ENCODE measurements around the gene PARP15. TPM values are rescaled to one million over a fixed set of nuclear protein-coding genes. Genes with fewer than 3 reads are reported as not detected.
"Not testable (repeated sequence)": the region's sequence is repeated elsewhere in the genome, so short reads cannot be mapped to it uniquely, and the experiment has no call there.

The PARP15 gene
- total RNA-seq, 2 donors from 2014 or later, result 2.5 to 3.5 TPM

DNA sequence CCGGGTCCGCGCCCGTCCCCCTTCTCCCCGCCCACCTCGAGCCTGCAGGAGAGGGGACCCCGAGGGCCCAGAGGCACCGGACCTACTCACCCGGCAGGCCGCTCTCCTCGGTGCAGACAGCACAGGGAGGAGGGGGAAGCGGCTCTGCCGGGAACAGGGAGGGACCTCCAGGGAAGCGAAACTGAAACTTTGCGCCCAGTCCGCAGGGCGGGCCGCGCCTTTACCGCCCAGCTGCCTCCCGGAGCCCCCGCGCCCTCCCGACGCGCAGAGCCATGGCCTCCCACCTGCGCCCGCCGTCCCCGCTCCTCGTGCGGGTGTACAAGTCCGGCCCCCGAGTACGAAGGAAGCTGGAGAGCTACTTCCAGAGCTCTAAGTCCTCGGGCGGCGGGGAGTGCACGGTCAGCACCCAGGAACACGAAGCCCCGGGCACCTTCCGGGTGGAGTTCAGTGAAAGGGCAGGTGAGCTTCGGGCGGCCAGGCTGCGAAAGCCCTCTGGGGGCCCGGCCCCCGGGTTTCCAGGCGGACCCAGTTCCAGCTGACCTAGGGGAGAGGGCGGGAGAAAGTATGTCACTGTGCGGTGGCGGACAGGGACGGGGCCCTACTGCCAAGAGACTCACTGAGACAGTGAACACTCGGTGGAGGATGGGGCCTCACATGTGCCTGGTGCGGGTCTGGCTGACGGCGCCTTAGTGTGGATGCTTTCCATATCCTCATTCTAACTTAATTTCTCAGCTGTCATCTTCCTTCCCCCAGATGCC lies 13.1 kb upstream of the PARP15 start, which contains the start of the genes DTX3L and PARP9:
TSS of gene DTX3L (plus strand) at position 184 of the 758 bp plus-strand sequence. CDS start at position 273, 89 bp downstream.
TSS of gene PARP9 (minus strand) at position 146 of the 758 bp plus-strand sequence. CDS start 4,680 bp downstream, outside the sequence.
- peak; percentile 95 for DNase-seq (ENCODE audit: low spot score)
- intact Hi-C loops (cut with DNase I), result loop anchor here (5.0 kb wide), 2 partner anchors 113 to 118 kb away; partner anchors contain the start of gene PARP14 (in 1 of the 2)

DNA sequence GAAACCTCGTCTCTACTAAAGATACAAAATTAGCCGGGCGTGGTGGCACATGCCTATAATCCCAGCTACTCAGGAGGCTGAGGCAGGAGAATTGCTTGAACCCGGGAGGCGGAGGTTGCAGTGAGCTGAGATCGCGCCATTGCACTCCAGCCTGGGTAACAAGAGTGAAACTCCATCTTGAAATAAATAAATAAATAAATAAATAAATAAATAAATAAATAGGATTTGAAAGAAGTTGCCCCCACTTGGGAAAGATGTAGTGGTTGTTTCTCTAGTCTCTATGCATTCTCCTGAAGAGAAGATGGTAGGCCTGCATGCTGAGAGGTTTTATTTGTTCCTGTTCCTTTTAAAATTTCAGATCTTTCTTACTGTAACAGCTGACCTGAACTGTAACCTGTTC lies 9.3 kb upstream of the PARP15 start:
- intact Hi-C loops (cut with DNase I); DNase-seq (ENCODE audit: low spot score): not testable (repeated sequence)

DNA sequence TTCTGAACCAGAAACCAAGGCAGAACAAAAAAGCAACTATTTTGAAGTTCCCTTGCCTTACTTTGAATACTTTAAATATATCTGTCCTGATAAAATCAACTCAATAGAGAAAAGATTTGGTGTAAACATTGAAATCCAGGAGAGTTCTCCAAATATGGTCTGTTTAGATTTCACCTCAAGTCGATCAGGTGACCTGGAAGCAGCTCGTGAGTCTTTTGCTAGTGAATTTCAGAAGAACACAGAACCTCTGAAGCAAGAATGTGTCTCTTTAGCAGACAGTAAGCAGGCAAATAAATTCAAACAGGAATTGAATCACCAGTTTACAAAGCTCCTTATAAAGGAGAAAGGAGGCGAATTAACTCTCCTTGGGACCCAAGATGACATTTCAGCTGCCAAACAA lies 8.7 kb upstream of the PARP15 start:
- DNase-seq (ENCODE audit: low spot score), result no peak
- intact Hi-C loops (cut with DNase I), result no loop called here

DNA sequence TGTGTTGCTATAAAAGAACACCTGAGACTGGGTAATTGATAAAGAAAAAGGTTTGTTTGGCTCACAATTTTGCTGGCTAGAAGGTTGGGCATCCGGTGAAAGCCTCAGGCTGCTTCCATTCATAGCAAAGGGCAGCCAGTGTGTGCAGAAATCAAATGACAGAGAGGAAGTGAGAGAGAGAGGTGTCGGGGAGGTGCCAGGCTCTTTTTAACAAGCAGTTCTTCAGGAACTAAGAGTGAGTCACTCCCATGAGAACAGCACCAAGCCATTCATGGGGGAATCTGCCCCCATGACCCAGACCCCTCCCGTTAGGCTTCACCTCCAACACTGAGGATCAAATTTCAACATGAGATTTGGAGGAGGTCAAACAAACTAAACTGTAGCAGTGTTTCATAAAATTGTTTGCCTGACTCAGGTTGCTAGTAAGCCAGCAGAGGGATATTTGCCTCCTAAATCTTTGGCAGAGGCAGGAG lies 4.5 kb upstream of the PARP15 start:
- DNase-seq (ENCODE audit: low spot score), result no peak
- intact Hi-C loops (cut with DNase I), result no loop called here

DNA sequence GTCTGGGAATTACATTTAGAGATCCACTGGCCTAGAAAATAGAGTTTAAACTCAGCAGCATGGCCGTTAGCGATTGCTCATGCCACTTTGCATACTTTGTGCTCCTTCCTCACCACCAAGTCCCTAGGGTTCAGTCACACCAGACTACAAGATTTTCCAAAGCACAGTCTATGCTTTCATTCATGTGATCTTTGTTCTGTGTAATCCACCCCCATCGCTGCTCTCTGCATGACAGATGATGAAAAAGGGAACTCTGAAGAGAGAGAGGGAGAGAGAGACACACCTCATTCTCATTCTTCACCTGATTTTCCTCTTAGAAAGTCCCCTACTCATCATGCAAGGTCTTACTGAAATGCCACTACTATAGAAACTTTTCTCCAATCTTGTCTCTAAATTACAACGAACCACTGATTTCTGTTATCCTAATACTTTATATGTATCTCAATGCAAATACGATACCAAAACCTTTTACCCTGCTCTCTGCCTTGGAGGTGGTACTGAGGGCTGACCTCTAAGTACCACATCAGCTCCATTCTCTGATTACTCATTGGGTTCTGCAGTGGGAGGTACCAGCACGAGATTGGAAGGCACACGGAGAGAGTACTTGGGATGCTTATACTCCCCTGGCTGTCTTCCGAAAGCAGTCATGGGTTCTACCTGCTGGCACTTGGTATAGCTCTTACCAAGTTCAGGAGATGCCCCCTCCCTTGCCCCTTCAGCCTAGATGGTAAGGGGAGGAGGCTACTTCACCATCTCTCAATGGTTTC lies 1.1 kb upstream of the PARP15 start:
- intact Hi-C loops (cut with DNase I), result no loop called here
- no peak for DNase-seq (ENCODE audit: low spot score)

DNA sequence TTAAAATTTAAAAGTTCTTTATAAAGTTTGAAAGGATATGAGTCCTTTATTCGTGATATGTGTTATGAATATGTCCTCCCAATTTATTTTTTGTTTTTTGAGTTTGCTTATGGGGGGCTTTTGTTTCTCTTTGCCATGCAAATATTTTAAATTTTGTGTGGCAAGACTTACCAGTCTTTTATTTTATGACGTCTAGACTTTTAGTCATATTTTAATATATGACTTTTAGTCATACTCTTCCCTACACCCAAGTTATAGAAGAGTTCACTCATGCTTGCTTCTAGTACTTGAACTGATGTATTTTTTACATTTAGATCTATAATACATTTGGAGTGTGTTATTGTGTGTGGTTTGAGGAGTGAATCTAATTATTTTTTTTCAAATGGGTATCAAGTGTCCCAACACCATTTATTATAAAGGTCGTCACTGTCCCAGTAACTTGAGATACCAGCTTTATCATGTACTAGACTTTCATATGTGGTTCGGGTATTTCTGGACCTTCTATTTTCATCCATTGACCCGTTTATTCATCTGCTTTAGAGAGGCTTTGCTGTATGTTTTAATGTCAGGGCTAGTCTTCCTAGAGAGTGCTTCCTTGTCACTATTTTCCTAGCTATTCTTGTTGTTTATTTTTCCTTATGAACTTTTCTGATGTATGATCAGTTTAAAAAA lies 755 bp downstream of the PARP15 start:
- intact Hi-C loops (cut with DNase I), result no loop called here
- no peak for DNase-seq (ENCODE audit: low spot score)

DNA sequence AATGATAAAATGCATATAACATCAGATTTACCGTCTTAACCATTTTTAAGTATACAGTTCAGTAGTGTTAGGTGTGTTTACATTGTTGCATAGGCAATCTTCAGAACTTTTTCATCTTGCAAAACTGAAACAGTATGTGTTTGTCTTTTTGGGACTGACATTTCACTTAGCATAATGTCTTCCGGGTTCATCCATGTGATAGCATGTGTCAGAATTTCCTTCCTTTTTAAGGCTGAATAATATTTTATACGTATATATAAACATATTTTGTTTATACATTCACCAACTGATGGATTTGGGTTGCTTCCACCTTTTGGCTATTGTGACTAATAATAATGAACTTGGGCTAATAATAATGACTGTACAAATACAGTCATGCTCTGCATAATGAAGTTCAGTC lies 3.0 kb downstream of the PARP15 start:
- no peak for DNase-seq (ENCODE audit: low spot score)
- intact Hi-C loops (cut with DNase I), result no loop called here

DNA sequence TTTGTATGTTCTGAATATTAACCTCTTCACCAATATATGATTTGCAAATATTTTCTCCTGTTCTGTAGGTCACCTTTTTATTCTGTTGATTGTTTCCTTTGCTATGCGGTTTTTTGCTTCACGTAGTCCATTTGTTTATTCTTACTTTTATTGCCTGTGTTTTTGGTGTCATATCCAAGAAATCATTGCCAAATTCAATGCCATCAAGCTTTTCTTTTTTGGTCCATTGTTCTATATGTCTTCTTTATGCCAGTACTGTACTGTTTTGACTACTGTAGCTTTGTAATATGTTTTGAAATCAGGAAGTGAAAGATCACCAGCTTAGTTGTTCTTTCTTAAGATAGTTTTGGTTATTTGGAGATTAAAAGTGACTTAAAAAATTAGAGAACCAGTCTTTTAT lies 4.2 kb downstream of the PARP15 start:
- no peak for DNase-seq (ENCODE audit: low spot score)

DNA sequence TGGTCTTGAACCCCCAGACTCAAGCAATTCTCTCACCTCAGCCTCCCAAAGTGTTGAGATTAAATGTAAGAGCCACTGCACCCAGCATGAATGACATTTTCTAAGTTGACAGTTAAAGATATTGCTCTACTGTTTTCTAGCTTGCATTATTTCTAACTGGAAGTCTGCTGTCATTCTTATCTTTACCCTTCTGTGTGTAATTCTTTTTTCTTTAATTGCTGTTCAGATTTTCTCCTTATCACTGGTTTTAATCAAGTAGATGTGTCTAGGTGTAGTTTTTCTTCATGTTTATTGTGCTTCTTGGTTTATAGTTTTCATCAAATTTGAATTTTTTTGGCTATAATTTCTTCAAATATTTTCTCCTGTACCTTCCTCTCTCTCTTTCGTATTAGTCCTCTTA lies 4.9 kb downstream of the PARP15 start:
- intact Hi-C loops (cut with DNase I), result no loop called here
- no peak for DNase-seq (ENCODE audit: low spot score)

More for the DNA sequence above, 4.2 kb downstream of the PARP15 start:
- intact Hi-C loops (cut with DNase I), result no loop called here

DNA sequence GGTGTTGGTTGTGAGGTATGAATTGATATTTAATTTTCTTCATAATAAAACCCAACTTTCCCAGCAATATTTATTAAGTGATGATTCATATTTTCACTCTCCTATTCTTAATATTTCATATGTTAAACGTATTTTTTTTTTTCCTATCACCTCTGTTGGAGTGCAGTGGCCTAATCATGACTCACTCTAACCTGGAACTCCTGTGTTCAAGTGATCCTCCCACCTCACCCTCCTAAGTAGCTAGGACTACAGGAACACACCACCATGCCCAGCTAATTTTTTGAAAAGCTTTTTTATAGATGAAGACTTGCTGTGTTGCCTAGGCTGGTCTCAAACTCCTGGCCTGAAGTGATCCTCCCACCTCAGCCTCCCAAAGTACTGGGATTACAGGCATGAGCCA lies 8.6 kb downstream of the PARP15 start:
- no peak for DNase-seq (ENCODE audit: low spot score)
- intact Hi-C loops (cut with DNase I), result no loop called here

DNA sequence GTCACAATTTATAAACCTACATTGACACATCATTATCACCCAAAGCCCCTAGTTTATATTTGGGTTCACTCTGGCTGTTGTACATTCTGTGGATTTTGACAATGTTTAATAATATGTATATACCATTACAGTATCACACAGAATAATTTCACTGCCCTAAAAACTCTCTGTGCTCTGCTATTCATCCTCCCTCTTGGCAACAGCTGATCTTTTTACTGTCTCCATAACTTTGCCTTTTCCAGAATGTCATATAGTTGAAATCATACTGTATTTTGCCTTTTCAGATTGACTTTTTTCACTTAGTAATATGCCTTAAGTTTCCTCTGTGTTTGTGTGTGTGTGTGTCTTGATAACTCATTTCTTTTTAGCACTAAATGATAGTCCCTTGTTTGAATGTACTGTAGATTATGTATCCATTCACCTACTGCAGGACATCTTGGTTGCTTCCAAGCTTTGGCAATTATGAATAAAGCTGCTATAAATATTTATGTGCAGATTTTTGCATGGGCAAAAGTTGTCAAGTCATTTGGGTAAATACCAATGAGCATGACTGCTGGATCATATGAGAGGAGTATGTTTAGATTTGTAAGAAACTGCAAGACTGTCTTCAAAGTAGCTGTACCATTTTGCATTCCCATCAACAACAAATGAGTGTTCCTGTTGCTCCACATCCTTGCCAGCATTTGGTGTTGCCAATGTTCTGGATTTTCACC lies 9.5 kb downstream of the PARP15 start:
- DNase-seq (ENCODE audit: low spot score), result no peak
- intact Hi-C loops (cut with DNase I), result no loop called here

DNA sequence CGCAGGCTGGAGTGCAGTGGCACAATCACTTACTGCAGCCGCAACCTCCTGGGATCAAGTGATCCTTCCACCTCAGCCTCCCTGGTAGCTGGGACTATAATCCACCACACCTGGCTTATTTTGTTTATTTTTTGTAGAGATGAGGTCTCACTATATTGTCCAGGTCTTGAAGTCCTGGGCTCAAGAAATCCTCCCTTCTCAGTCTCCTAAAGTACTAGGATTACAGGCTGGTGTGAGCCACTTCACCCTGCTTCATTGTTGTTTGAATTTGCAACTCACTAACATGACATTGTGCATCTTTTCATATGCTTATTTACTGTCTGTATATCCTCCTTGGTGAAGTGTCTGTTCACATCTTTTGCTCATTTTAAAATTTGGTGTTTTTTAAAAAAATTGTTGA lies 10.1 kb downstream of the PARP15 start:
- intact Hi-C loops (cut with DNase I), result no loop called here
- DNase-seq (ENCODE audit: low spot score), result no peak

DNA sequence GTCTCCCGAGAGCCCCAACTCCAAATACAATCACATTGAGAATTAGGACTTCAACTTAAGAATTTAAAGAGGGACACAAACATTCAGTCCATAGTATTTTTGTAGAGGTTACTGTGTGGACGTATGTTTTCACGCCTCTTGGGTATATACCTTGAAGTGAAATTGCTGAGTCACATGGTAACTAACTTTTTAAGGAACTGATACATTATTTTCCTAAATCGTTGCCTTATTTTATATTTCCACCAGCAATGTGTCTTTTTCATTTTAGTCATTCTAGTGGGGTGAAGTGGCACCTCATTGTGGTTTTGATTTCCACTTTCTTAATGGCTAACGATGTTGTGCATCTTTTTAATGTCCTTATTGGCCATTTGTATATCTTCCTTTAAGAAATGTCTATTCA lies 11.8 kb downstream of the PARP15 start:
- intact Hi-C loops (cut with DNase I), result no loop called here
- no peak for DNase-seq (ENCODE audit: low spot score)

DNA sequence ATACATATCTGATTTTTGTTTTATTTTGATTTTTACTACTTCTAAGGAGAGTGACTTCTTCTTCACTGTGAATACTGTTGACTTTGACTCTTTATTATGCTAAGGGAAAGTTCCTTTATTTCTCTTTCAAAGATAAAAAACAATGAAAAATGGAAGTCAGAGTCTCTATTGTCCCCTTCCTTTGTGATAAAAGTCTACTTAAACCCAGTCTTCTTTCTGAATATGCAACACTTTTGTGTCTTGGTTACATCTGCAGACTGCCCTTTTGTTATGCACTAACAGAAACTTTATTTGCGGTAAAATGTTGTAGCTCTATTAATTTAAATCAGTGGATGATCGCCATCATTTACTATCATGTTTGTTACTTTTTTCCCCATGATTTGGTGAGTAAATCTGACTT lies 13.2 kb downstream of the PARP15 start:
- DNase-seq (ENCODE audit: low spot score), result no peak
- intact Hi-C loops (cut with DNase I), result no loop called here

DNA sequence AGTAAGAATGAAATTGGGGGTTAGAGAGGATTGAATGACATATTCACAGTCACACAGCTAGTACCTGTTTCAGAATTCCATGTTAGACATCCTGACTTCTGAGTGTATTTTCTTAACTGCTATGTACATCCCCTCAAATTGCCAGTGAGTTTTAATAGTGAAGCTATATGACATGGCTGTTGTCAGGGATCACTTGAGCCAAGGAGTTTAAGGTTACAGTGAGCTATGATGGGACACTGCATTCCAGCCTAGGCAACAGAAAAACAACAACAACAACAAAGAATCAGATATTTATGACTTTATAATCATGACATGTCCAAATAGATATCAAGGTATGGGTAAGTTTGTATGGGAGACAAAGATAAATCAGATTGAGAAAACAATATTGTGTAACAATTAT lies 16.6 kb downstream of the PARP15 start:
- DNase-seq (ENCODE audit: low spot score), result no peak
- intact Hi-C loops (cut with DNase I), result no loop called here

DNA sequence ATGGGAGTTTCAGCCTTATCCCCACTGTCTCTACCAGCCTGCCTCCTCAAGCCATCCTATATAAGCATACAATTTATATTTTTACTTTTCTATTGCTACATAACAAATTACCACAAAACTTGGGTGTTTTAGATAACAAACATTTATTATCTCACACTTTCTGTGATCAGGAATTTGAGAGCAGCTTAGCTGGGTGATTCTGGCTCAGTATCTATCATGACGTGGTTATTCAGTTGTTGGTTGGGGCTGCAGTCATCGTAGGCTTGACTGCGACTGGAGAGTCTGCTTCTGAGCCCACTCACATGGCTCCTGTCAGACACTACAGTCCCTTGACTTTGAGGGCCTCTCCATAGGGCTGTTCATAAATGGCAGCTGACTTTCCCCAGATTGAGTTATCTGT lies 20.7 kb downstream of the PARP15 start:
- no peak for DNase-seq (ENCODE audit: low spot score)

DNA sequence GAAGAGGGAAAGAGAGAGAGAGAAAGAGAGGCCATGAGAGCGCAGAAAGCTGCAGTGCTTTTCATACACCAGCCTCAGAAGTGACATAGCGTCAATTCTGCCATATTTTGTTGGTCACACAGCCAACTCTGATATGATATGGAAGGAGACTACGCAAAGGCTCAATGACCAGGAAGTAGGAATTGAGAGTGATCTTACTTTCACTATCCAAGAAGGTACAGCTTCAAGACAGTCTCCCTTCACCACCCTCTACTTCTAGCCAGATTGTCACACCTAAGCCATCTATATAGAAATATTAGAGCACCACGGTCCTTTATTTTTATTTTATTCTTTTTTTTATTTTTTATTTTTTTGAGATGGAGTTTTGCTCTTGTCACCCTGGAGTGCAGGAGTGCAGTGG lies 21.1 kb downstream of the PARP15 start:
- DNase-seq (ENCODE audit: low spot score), result no peak
- intact Hi-C loops (cut with DNase I), result no loop called here

More for the DNA sequence above, 20.7 kb downstream of the PARP15 start:
- intact Hi-C loops (cut with DNase I), result no loop called here

DNA sequence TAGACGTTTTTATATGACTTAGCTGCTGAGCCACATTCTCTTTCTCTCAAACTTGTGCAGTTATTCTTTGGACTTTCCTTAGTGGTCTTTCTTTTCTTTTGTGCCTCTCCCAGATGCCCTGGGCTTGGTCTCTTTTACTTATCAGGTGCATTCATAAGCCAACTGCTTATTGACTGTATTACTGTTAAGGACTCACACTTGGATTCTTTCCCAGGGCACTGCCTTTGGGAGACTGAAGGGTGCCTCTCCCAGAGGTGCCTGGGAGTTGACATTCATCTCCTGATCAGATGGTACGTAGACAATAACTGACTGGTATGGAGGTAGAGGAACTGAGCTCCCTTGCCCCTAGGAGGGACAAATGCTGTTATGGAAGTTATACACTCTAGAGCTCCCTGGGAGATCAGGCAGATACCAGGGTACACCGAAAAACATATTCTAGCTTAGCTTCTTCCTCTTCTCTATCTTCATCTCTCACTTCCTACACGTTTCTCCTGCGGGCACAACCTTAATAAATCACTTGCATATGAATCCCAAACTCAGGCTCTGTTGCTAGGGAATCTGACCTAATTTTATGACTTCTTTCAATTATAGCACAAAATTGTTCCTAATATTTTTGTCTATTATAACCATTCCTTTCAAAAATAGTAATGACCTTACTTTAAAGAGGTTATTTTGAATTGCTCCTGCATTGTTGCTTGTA lies 24.7 kb downstream of the PARP15 start:
- intact Hi-C loops (cut with DNase I), result no loop called here
- DNase-seq (ENCODE audit: low spot score), result no peak

DNA sequence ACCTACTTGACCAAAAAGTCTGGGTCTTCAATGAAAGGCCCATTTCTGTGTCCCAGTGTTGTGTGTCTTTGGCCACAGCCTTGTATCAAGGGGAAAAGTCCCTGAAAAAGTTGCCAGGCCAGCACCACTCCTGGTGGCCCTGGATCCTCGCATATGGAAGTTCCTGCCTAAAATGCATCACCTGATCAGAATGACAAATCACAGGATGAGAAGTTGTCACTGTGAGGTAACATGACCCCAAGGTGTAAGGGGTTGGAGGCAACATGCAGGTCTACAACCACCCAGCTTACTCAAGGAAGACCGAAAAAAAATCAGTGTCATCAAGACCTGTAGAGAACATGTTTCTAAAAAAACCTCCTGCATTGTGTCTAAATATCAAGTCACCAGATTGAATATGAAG lies 25.6 kb downstream of the PARP15 start:
- intact Hi-C loops (cut with DNase I), result no loop called here
- no peak for DNase-seq (ENCODE audit: low spot score)
